Head of caudate nucleus (tissue), 42 donors: ENCODE data around the gene IRX4.
A peak's percentile ranks its signal among the peaks of the same experiment; 100 is the strongest.
"Not testable (repeated sequence)": the region's sequence is repeated elsewhere in the genome, so short reads cannot be mapped to it uniquely, and the experiment has no call there.

ENCODE experiments used
- DNase-seq, 42 donors: peaks; one replicate each; pipeline versions ENCODE4 v3.0.0 to v3.0.0-alpha.2; 2020 to 2021; ENCODE audit warnings: mixed read lengths in 7 of 42
- intact Hi-C: fragments of 100-400 bp; cut with DNase I; formaldehyde crosslinking; loops from one replicate; pipeline ENCODE4 v1.15.0; 2022

Gene IRX4

DNA sequence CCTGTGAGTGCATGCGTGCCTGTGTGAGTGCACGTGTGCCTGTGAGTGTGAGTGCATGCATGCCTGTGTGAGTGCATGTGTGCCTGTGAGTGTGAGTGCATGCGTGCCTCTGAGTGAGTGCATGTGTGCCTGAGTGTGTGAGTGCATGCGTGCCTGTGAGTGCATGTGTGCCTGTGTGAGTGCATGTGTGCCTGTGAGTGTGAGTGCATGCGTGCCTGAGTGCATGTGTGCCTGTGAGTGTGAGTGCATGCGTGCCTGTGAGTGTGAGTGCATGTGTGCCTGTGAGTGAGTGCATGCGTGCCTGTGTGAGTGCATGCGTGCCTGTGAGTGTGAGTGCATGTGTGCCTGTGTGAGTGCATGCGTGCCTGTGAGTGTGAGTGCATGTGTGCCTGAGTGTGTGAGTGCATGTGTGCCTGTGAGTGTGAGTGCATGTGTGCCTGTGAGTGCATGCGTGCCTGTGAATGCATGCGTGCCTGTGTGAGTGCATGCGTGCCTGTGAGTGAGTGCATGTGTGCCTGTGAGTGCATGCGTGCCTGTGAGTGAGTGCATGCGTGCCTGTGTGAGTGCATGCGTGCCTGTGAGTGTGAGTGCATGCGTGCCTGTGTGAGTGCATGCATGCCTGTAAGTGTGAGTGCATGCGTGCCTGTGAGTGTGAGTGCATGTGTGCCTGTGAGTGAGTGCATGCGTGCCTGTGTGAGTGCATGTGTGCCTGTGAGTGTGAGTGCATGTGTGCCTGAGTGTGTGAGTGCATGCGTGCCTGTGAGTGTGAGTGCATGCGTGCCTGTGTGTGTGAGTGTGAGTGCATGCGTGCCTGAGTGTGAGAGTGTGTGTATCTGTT, 12.1 kb downstream of the IRX4 start:
- DNase-seq, intact Hi-C loops: not testable (repeated sequence)

DNA sequence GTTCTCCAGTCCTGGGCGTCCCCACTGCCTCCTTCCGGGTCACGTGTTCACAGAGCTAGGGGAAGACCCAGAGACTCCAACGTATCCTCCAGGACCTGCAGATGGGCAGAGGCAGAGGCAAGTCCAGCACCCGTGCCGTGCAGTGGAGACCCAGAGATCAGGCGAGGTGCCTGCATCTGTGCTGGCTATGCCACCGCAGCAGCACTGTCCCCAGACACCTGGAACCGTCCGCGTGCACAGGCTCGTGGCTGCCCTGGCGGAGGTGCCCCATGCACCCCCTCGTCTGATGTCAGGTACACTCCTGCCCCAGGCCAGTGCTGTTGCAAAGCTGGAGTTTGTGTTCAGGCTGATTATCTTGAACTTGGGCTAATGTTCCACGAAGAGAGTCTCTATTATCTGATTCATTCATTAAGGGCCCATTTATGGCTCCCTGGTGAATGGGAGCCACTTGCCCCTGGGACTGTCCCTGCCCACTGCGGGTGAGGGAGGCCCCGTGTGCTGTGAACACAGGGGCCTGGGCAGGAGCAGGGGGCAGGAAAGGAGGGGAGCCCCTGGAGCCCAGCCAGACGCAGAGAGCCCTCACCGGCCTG, 13.7 kb downstream of the IRX4 start:
- intact Hi-C loops, result no loop called here
- DNase-seq, result no peak

DNA sequence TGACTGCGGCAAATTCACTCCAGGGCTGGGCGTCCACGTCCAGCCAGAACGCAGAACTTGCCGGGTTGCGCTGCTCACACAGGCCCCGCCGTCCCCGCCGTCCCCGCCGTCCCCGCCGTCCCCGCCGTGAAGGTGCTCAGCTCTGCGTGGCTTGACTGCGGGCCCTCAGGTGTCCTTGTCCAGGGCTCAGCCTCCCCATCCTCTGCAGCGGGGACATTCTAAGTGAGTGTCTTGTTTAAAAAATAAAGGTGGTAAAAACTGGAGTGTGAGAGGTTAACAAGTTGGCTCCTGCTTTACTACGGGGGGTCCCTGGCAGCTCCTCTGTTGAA, 14.9 kb downstream of the IRX4 start:
- intact Hi-C loops, result no loop called here
- no peak for DNase-seq

DNA sequence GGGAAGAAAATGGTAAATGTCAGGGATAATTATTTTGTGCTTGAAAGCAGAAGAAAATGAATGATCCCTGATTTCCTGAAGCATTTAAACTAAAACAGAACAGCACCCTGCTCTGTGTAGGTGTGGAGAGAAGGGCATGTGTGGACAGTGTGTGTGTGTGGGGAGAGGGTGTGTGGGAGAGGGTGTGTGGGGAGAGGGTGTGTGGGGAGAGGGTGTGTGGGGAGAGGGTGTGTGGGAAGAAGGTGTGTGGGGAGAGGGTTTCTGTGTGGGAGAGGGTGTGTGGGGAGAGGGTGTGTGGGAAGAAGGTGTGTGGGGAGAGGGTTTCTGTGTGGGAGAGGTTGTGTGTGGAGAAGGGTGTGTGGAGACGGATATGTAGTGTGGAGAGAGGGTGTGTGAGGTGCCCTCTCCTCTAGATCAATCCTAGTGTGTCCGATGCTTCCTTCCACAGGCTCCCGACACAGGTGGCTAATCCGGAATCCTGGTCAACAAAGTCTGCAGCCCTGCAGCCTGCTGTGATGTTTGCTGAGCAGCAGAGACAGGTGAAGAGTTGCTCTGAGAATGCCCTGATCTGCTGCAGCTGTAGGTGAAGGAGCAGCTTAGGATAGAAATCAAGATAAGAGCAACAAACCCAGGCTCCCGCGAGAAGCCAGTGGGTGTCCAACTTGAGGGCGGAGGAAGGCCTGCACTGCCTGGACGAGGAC, 15.5 kb downstream of the IRX4 start:
- DNase-seq, result no peak
- intact Hi-C loops, result no loop called here

DNA sequence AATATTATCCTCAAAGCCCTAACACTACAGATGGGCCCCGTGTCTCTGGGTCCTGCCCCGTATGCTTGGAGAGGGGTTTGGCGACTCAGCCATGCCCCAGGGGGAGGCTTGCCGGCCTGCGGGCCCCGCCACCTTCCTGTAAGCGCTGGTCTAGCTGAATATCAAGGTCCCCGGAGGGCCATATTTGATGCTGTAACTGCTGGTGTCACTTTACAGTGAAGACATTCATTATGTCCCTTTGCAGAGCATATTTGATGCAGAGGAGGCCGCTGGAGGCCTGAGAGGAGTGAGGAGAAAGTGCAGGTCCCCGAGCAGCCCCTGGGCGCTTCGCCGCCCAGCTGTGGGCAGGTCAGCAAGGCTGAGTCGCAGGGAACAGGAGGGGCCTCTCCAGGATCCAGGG, 16.8 kb downstream of the IRX4 start:
- intact Hi-C loops, result no loop called here
- DNase-seq, result no peak

DNA sequence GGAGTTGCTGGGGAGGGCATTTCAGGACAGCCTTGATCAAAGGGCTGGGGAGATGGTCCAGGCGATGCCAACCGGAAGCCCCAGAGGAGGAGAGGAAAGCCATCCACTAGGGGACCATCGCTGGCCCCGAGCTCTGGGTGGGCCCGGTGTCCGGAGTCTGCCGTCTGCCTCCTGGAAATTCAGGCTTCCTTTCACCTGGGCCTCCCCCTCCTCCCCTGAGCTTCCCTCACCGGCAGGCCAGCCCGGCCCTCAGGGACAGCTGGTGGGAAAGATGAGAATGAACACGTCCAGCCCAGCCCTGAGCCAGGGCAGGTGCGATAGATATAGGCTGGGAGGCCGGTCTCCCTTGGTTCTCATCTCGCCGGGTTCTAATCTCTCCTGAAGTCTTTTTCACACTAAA, 17.2 kb downstream of the IRX4 start:
- intact Hi-C loops, result no loop called here
- DNase-seq, result no peak

DNA sequence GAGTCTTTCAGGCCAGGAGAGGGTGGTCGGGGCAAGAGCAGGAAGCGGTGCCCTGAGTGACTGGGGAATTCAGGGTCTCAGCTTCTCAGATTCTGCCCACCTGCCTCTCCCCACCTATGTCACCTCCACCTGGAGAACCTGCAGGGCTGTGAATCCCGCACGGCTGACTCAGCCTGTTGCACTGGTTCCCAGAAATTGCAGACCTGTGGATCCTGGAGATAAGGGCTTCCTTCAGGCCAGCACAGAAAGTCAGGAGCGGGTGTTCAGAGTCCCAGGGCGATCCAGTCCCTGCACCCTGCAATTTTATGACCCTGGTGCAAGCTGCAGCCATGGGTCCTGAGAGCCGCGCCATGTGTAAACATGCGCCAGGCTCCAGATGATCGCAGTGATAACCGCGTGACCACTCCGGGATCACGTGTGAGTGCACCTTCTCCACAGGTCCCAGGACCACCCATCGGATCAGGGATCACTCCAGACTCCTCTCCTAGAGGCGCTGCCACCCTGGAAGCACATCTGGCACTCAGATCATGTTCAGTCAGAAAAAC, 17.8 kb downstream of the IRX4 start:
- no peak for DNase-seq
- intact Hi-C loops, result no loop called here

DNA sequence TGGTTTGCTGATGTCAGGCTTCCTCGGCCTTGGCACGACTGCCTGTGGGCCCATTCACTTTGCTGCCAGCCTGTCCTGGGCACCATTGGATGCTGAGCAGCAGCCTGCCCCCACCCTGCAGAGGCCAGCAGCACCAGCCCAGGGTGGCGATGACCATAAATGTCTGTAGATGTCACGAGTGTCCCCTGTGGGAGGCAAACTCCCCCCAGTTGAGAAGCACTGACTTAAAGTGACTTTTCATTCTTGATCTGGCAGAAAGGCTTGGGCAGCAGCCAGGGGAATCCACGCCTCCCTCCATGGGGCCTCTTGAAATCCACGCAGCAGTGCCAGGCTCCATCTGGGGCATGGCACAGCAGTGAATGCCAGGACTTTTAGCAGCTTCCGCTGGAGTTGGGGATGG, 21.8 kb downstream of the IRX4 start:
- peak in 39 of 42 donors; percentile 7 to 81 (median 36) for DNase-seq
- intact Hi-C loops, result no loop called here

DNA sequence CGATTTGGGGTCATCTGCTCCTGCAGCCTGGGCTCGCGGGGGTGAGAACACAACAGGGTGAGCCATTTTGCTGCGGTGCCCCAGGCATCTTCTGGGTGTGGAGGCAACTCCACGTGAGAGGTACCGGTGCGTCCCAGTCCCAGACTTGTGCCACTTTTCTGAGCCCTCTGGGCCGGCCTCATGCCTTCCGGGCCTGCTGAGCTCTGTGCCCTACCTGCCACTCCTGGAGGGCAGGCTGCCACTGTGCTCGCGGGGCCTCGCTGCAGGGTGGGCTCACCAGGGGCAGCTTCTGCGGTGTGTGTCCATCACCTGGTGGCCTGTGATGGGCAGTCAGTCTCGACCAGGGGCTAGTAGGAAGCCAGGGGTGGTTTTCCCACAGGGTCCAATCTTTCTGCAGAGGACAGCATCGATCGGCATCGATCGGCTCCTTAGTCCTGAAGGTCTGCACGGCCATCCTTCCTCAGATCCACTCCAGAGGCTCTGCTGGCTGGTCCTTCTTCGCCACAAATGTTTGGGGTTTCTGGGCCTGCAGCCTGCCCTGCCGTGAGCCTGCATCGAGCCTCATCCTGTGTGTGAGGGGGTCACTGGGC, 22.6 kb downstream of the IRX4 start:
- no peak for DNase-seq
- intact Hi-C loops, result no loop called here

DNA sequence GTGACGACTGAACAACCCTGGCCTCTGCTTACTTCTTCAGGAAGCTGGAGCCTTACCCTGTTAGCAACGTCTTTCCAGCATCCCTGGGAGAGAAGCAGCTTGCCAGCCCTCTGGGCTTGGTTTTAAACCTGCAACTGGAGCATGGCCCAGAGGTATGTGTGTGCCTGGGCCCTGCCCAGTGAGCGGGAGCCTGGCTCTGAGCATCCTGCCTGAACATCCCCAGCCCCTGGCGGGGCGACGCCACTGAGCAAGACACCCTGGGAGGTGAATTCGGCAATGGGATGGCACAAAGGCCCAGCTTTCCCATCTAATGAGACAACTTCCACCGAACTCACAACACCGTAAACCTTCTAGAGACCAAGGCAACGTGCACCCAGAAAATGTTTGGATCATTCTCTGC, 23.6 kb downstream of the IRX4 start:
- no peak for DNase-seq
- intact Hi-C loops, result no loop called here

DNA sequence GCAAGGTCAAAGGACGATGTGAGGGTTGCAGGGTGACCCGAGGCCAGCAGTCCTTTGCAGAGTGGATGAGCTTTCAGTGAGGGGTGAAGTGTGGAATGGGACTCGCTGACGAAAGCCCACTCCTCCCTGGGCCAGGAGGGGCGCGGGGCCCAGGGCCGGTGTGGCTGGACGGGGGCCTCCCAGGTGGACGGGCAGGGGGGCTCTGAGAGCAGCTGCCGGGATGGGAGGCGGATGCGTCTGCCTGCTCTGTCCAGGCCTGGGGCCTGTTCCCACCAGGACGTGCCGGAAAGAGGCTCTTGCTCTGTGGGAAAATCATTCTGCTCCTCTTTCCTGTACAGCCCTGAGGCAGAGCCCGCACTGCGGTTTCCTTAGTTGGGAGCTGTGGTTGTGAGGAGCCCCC, 24.3 kb downstream of the IRX4 start:
- intact Hi-C loops, result no loop called here
- no peak for DNase-seq

DNA sequence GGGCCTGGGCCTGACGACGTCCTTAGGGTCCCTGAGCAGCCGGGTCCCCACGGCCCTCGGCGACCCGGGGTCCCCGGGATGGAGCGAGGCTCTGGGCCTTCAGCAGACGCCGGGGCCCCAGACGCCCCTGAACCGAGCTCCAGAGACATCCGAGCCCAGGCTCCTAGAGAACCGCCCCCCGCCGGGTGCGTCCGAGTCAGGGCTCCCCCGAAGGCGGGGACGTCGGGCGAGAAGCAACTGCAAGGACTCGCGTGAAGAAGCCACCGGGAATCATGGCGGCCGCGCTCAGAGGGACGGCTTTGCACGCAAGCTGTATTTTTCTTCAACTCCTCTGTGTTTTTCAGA, 25.5 kb downstream of the IRX4 start:
- intact Hi-C loops, result no loop called here

DNA sequence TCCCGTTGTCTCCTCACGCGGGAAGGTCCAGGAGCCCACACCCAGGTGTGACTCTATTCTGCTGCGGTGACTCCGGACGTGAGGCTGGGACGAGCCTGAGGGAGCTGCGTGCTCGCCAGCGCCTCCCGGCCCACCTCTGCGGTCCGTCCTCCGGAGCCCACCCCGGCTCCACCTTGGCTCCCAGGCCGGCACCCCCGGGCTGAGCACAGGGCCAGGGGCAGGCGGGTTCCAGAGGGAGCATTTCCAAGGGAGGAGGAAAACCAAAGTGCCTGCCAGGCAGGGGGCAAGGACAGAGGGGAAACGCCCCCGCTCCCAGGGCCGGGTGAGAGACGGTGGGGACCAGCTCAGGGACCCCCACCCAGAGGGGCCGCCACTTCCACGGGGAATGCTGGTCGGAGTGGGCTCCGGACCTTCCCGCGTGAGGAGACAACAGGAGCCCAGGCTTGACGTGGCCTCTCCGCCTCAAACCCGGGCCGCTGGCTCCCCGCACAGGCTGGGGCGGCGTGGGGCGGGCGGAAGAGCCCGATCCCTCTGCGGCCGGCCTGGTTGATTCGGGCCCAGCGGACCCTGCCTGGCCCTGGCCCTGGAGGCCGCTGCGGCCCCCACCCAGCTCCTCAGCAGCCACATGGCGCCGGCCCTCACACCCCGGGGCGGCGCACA, 26.0 kb downstream of the IRX4 start:
- DNase-seq, result no peak
- intact Hi-C loops, result no loop called here

More for the DNA sequence above, 25.5 kb downstream of the IRX4 start:
- no peak for DNase-seq

DNA sequence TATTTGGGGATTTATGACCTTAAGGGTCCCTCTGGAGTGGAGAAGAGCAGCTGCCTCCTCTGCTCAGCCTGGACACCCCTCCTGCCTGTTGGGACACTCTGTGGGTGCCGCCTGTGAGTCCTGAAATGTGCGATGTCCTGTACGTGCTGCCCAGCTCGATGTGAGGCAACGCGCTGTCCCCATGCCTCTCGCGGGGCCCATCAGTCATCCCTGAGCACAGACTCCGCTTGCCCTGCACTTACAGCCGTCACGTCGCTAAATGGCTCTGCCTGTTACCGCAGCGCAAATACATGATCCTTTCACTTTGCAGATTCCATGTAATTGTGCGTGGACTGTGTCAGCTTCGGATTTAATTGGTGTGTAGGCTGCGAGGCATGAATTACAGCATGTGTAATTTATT, 27.1 kb downstream of the IRX4 start:
- intact Hi-C loops, result no loop called here
- no peak for DNase-seq

DNA sequence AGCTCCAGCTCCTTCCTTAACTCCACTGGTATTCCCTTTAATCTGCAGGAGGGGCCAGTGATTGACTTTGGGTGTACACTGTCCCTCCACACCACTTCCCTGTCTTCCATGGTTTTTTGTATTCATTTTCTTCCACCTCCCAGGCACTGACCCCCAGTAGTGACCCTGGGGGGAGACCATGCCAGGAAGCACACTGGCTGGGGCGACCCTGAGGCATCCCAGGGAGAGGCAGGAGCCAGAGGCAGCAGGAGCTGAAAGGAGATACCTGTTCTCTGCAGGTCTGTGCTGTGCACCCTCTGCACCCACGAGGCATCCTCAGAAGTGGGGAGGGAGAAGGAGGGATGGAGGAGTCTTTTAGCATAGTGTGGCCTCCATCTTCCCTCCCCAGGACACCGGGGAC, 27.6 kb downstream of the IRX4 start:
- intact Hi-C loops, result no loop called here

DNA sequence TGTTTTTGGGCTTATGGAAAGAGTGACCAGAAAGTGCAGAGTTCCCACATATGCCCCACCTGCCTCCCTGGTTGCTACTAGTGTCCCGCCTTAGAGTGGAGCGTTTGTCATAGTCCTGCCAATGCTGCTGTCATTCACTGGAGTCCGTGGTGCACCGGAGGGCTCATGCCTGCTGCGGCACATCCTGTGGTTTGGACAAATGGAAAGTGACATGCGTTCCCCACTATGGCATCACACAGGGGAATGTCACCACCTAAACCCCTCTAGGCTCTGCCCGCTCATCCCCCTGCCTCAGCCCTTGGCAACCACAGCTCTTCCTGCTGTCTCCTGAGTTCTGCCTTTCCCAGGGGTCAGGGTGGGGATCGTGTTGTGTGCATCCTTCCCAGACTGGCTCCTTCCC, 29.2 kb downstream of the IRX4 start:
- intact Hi-C loops, result no loop called here
- no peak for DNase-seq

More for the DNA sequence above, 27.6 kb downstream of the IRX4 start:
- DNase-seq, result no peak

DNA sequence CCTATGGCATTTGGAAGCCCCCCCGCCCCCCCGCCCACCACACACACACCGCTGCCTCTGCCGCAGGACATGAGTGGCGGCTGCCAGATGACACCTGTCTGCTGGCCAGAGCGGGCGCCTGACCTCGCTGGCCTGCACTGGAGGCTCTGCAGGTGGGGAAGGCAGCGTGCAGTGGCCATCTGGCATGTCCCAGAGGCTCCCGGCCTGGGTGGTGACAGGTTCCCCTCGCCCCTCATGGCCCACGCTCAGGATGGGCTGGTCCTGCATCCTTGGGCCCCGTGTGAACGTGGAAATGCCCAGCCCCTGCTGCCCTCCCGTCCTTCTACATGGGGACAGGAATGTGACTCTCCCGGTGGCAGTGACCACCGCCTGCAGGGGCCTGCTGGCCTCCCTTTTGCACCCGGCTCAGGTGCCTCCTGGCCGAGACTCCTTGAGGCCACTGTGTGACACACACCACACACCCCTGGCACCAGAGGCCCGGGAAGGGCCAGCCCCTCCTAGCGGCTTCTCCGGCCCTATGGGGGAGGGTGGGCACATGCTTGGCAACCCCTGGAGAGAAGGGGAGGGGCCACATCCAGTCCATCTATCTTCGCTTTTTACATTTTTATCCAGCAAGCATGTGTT, 30.3 kb downstream of the IRX4 start:
- DNase-seq, result no peak

DNA sequence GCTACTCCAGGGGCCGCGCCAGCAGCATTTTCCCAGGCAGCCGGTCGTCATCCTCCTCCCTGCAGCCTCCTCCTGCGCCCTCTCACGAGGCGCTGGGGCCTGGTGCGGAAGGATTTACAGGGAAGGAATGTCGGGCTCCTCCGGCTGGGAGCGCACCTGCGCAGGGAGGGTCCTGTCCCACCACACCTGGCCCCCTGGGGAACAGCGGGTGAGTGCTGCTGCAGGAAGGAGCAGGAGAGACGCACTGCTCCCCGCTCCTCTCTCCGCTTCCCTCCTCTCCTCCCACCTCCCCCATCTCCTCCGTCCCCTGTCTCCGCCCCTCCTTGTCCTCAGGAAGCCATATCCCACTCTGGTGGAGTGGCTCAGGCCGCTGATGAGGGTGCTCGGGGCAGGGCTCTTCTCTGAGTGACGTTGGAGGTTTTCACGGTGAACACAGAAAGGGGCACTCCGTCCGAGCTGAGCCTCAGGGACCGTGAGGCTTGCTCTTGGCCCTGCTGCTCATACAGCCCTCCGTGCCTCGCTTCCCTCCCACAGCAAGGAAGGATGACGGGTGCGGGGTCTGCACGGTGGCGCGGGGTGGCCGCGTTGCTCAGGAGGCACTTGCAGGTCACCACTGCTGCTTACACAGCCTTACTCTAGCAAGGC, 31.3 kb downstream of the IRX4 start:
- intact Hi-C loops, result no loop called here
- no peak for DNase-seq

More for the DNA sequence above, 30.3 kb downstream of the IRX4 start:
- intact Hi-C loops, result no loop called here
